ENCODE data around the gene FNIP2. TPM values are rescaled to one million over a fixed set of nuclear protein-coding genes. Genes with fewer than 3 reads are reported as not detected.

Gene FNIP2
- total RNA-seq, 1 experiment from 2014 or later = 15.8 TPM

- CTCF ChIA-PET = no interaction called here
- intact Hi-C loops (cut with micrococcal nuclease; ENCODE audit: unreplicated experiment) = no loop called here
- POLR2A ChIA-PET = no interaction called here
These were observed 94.5 kb downstream of the FNIP2 start for GRCh38 chr4:158863296-158863695.

GRCh38 chr4:158865520-158866177, 96.8 kb downstream of the FNIP2 start:
- no peak overlapping the region for H3K27ac Mint-ChIP-seq (ENCODE audit: unreplicated experiment)

More at GRCh38 chr4:158863296-158863695, 94.5 kb downstream of the FNIP2 start:
- no peaks in the 10 kb centered on the region for H3K9me3 ChIP-seq
- no peak overlapping the region for H3K4me3 ChIP-seq (ENCODE audit: low read depth, low read length)
- DNase-seq = no peak
- TF ChIP-seq CTCF (IDR thresholded peaks at IDR 0.05; ENCODE audit: insufficient read depth in 1 of 2, low read depth in 1 of 2, low read length in 1 of 2, severe bottlenecking in 1 of 2, unreplicated experiment in 1 of 2) = no peak
- no peaks in the 10 kb centered on the region for H3K36me3 Mint-ChIP-seq (ENCODE audit: insufficient read depth, unreplicated experiment)
- no peaks in the 10 kb centered on the region for H3K27me3 Mint-ChIP-seq (ENCODE audit: insufficient read depth, unreplicated experiment)
- peaks cover 24% of the 10 kb centered on the region for H3K4me1 ChIP-seq
- no peaks in the 10 kb centered on the region for H3K27me3 ChIP-seq (replicated peaks; ENCODE audit: control insufficient read depth, insufficient read depth, low read length)
- no peaks in the 10 kb centered on the region for H3K9me3 Mint-ChIP-seq (ENCODE audit: unreplicated experiment)
- peaks cover 25% of the 10 kb centered on the region for H3K4me1 Mint-ChIP-seq (ENCODE audit: low read depth, unreplicated experiment)
- H3K36me3 ChIP-seq (ENCODE audit: control insufficient read depth, insufficient read depth, low read length) = no peaks in the 10 kb centered on the region
- H3K27ac Mint-ChIP-seq (ENCODE audit: unreplicated experiment) = no peak overlapping the region
- no TSS peak for BruUV-seq (replicated peaks)
- no peak overlapping the region for H3K4me3 Mint-ChIP-seq (ENCODE audit: unreplicated experiment)

GRCh38 chr4:158869001-158869400, 100.2 kb downstream of the FNIP2 start:
- peaks cover 15% of the 10 kb centered on the region for H3K4me1 Mint-ChIP-seq (ENCODE audit: low read depth, unreplicated experiment)
- H3K4me1 ChIP-seq = peaks cover 9% of the 10 kb centered on the region
- DNase-seq = no peak
- H3K4me3 ChIP-seq (ENCODE audit: low read depth, low read length) = no peak overlapping the region
- no peak overlapping the region for H3K4me3 Mint-ChIP-seq (ENCODE audit: unreplicated experiment)
- no TSS peak for BruUV-seq (replicated peaks)
- no peak for TF ChIP-seq CTCF (IDR thresholded peaks at IDR 0.05; ENCODE audit: insufficient read depth in 1 of 2, low read depth in 1 of 2, low read length in 1 of 2, severe bottlenecking in 1 of 2, unreplicated experiment in 1 of 2)
- intact Hi-C loops (cut with micrococcal nuclease; ENCODE audit: unreplicated experiment) = no loop called here
- H3K27me3 ChIP-seq (replicated peaks; ENCODE audit: control insufficient read depth, insufficient read depth, low read length) = no peaks in the 10 kb centered on the region
- H3K27me3 Mint-ChIP-seq (ENCODE audit: insufficient read depth, unreplicated experiment) = no peaks in the 10 kb centered on the region
- no peak overlapping the region for H3K27ac Mint-ChIP-seq (ENCODE audit: unreplicated experiment)
- CTCF ChIA-PET = no interaction called here
- no peaks in the 10 kb centered on the region for H3K9me3 Mint-ChIP-seq (ENCODE audit: unreplicated experiment)
- H3K36me3 ChIP-seq (ENCODE audit: control insufficient read depth, insufficient read depth, low read length) = no peaks in the 10 kb centered on the region
- H3K9me3 ChIP-seq = no peaks in the 10 kb centered on the region
- POLR2A ChIA-PET = no interaction called here
- peaks cover 11% of the 10 kb centered on the region for H3K36me3 Mint-ChIP-seq (ENCODE audit: insufficient read depth, unreplicated experiment)

More at GRCh38 chr4:158865520-158866177, 96.8 kb downstream of the FNIP2 start:
- H3K9me3 ChIP-seq = no peaks in the 10 kb centered on the region
- CTCF ChIA-PET = no interaction called here
- no peaks in the 10 kb centered on the region for H3K27me3 ChIP-seq (replicated peaks; ENCODE audit: control insufficient read depth, insufficient read depth, low read length)
- Mint-ChIP-seq H3K9me3 (ENCODE audit: unreplicated experiment) (no peaks in the 10 kb centered on the region), H3K4me1 (ENCODE audit: low read depth, unreplicated experiment) (peaks cover 6% of the 10 kb centered on the region), H3K27me3 (ENCODE audit: insufficient read depth, unreplicated experiment) (no peaks in the 10 kb centered on the region), H3K4me3 (ENCODE audit: unreplicated experiment) (no peak overlapping the region), H3K36me3 (ENCODE audit: insufficient read depth, unreplicated experiment) (peaks cover 6% of the 10 kb centered on the region)
- intact Hi-C loops (cut with micrococcal nuclease; ENCODE audit: unreplicated experiment) = no loop called here
- no peak for TF ChIP-seq CTCF (IDR thresholded peaks at IDR 0.05; ENCODE audit: insufficient read depth in 1 of 2, low read depth in 1 of 2, low read length in 1 of 2, severe bottlenecking in 1 of 2, unreplicated experiment in 1 of 2)
- no peaks in the 10 kb centered on the region for H3K36me3 ChIP-seq (ENCODE audit: control insufficient read depth, insufficient read depth, low read length)
- no TSS peak for BruUV-seq (replicated peaks)
- H3K4me3 ChIP-seq (ENCODE audit: low read depth, low read length) = no peak overlapping the region
- POLR2A ChIA-PET = no interaction called here
- DNase-seq = no peak
- H3K4me1 ChIP-seq = 0 out of 2 replicates have a peak, but pooled peaks cover 4% of the 10 kb centered on the region

All from Caco-2 (cell line).